ENCODE measurements around the gene IL16.

The IL16 gene

GRCh38 chr15:81258455-81258854 lies 61.8 kb downstream of the IL16 start:
- DNase-seq, result no peak

GRCh38 chr15:81259760-81260298 lies 63.1 kb downstream of the IL16 start:
- no peak for DNase-seq

- no peak for DNase-seq
Observed at GRCh38 chr15:81261172-81261811, 64.6 kb downstream of the IL16 start.

GRCh38 chr15:81263477-81263876 lies 66.8 kb downstream of the IL16 start:
- DNase-seq, result no peak

GRCh38 chr15:81264072-81264857 lies 67.6 kb downstream of the IL16 start:
- no peak for DNase-seq

GRCh38 chr15:81265256-81265943 lies 68.7 kb downstream of the IL16 start:
- DNase-seq, result peak; percentile 36

- peak; percentile 83 for DNase-seq
Observed at GRCh38 chr15:81265944-81266775, 69.5 kb downstream of the IL16 start.

GRCh38 chr15:81268340-81268739 lies 71.7 kb downstream of the IL16 start:
- DNase-seq, result no peak

- no peak for DNase-seq
Observed at GRCh38 chr15:81268881-81269601, 72.4 kb downstream of the IL16 start.

- DNase-seq, result no peak
Observed at GRCh38 chr15:81270188-81270587, 73.5 kb downstream of the IL16 start.

- peak; percentile 75 for DNase-seq
Observed at GRCh38 chr15:81270781-81271491, 74.3 kb downstream of the IL16 start.

- no peak for DNase-seq
Observed at GRCh38 chr15:81271761-81272644, 75.3 kb downstream of the IL16 start.

- DNase-seq, result no peak
Observed at GRCh38 chr15:81273200-81273599, 76.5 kb downstream of the IL16 start.

- DNase-seq, result no peak
Observed at GRCh38 chr15:81273855-81274254, 77.2 kb downstream of the IL16 start.

- DNase-seq, result no peak
Observed at GRCh38 chr15:81274255-81274654, 77.6 kb downstream of the IL16 start.

- peak; percentile 88 for DNase-seq
Observed at GRCh38 chr15:81274931-81275707, 78.4 kb downstream of the IL16 start.

- peak; percentile 54 for DNase-seq
Observed at GRCh38 chr15:81275711-81276392, 79.2 kb downstream of the IL16 start.

- DNase-seq, result no peak
Observed at GRCh38 chr15:81276967-81277366, 80.3 kb downstream of the IL16 start.

- no peak for DNase-seq
Observed at GRCh38 chr15:81277851-81278250, 81.2 kb downstream of the IL16 start.
